ENCODE measurements around the gene HEXD. TPM values are rescaled to one million over a fixed set of nuclear protein-coding genes. Genes with fewer than 3 reads are reported as not detected.

HEXD gene
- total RNA-seq, 1 donor from 2014 or later, result 49.7 TPM

GRCh38 chr17:82440991-82441627 lies 23.0 kb downstream of the HEXD start:
- no peak for DNase-seq (ENCODE audit: extremely low spot score, unreplicated experiment)
- H3K4me3 Mint-ChIP-seq, result no peak overlapping the region

GRCh38 chr17:82441691-82442487 lies 23.7 kb downstream of the HEXD start:
- Mint-ChIP-seq H3K4me1 (ENCODE audit: unreplicated experiment) (no peaks in the 10 kb centered on the region), H3K27me3 (no peaks in the 10 kb centered on the region), H3K4me3 (no peak overlapping the region), H3K36me3 (no peaks in the 10 kb centered on the region), H3K27ac (no peak overlapping the region), H3K9me3 (no peaks in the 10 kb centered on the region)
- DNase-seq (ENCODE audit: extremely low spot score, unreplicated experiment), result no peak
- TF ChIP-seq CTCF (conservative IDR thresholded peaks at IDR 0.05), result no peak

More at GRCh38 chr17:82440991-82441627, 23.0 kb downstream of the HEXD start:
- H3K9me3 Mint-ChIP-seq, result no peaks in the 10 kb centered on the region
- no peaks in the 10 kb centered on the region for H3K4me1 Mint-ChIP-seq (ENCODE audit: unreplicated experiment)
- no peak for TF ChIP-seq CTCF (conservative IDR thresholded peaks at IDR 0.05)
- H3K27me3 Mint-ChIP-seq, result no peaks in the 10 kb centered on the region
- H3K36me3 Mint-ChIP-seq, result no peaks in the 10 kb centered on the region
- H3K27ac Mint-ChIP-seq, result no peak overlapping the region

- TF ChIP-seq CTCF (conservative IDR thresholded peaks at IDR 0.05), result no peak
- no peak for DNase-seq (ENCODE audit: extremely low spot score, unreplicated experiment)
- H3K9me3 Mint-ChIP-seq, result no peaks in the 10 kb centered on the region
- no peaks in the 10 kb centered on the region for H3K36me3 Mint-ChIP-seq
- no peaks in the 10 kb centered on the region for H3K4me1 Mint-ChIP-seq (ENCODE audit: unreplicated experiment)
- H3K27me3 Mint-ChIP-seq, result no peaks in the 10 kb centered on the region
- no peak overlapping the region for H3K4me3 Mint-ChIP-seq
- no peak overlapping the region for H3K27ac Mint-ChIP-seq
Measured at GRCh38 chr17:82442643-82443464, 24.7 kb downstream of the HEXD start.

GRCh38 chr17:82443465-82444283 lies 25.5 kb downstream of the HEXD start:
- no peaks in the 10 kb centered on the region for H3K4me1 Mint-ChIP-seq (ENCODE audit: unreplicated experiment)
- no peak overlapping the region for H3K4me3 Mint-ChIP-seq
- no peak for DNase-seq (ENCODE audit: extremely low spot score, unreplicated experiment)
- no peak overlapping the region for H3K27ac Mint-ChIP-seq
- H3K9me3 Mint-ChIP-seq, result no peaks in the 10 kb centered on the region
- no peaks in the 10 kb centered on the region for H3K27me3 Mint-ChIP-seq
- no peak for TF ChIP-seq CTCF (conservative IDR thresholded peaks at IDR 0.05)
- no peaks in the 10 kb centered on the region for H3K36me3 Mint-ChIP-seq

- no peak overlapping the region for H3K27ac Mint-ChIP-seq
- no peaks in the 10 kb centered on the region for H3K9me3 Mint-ChIP-seq
- H3K4me1 Mint-ChIP-seq (ENCODE audit: unreplicated experiment), result no peaks in the 10 kb centered on the region
- DNase-seq (ENCODE audit: extremely low spot score, unreplicated experiment), result no peak
- no peaks in the 10 kb centered on the region for H3K36me3 Mint-ChIP-seq
- no peak overlapping the region for H3K4me3 Mint-ChIP-seq
- no peak for TF ChIP-seq CTCF (conservative IDR thresholded peaks at IDR 0.05)
- no peaks in the 10 kb centered on the region for H3K27me3 Mint-ChIP-seq
Measured at GRCh38 chr17:82444284-82444893, 26.2 kb downstream of the HEXD start.
